MM.1S (cell line): ENCODE measurements around the gene NTRK2.

Experiments used
- CTCF ChIP-seq: fragments of 300-600 bp; sonication (generic); IDR thresholded peaks from 2 replicates; pipeline ENCODE4 v1.5.1; 2016; ENCODE audit warnings: antibody characterized with exemption, low read length, mixed read lengths
- EZH2 ChIP-seq: fragments of 300-600 bp; sonication (generic); optimal IDR thresholded peaks from 2 replicates; pipeline ENCODE3; 2017; ENCODE audit warnings: low read depth, mild to moderate bottlenecking, antibody characterized with exemption, low read length, mixed read lengths
- EZH2phosphoT487 ChIP-seq: fragments of 300-600 bp; sonication (generic); IDR thresholded peaks from 2 replicates; pipeline ENCODE4 v1.6.1; 2018; ENCODE audit warnings: antibody characterized with exemption, low read length

- TF ChIP-seq CTCF (no peak), EZH2 (no peak), EZH2phosphoT487 (no peak)
Observed at GRCh38 chr9:84949258-84949657, 279.7 kb downstream of the NTRK2 start.
